IMR-90 (cell line): ENCODE results near the gene DIRAS3. TPM values are rescaled to one million over a fixed set of nuclear protein-coding genes. Genes with fewer than 3 reads are reported as not detected.
A peak's percentile ranks its signal among the peaks of the same experiment; 100 is the strongest.

Experiments
- ATAC-seq: fragments of 200-7000 bp; cut with Tn5 transposase; 2 replicates; pipeline ENCODE4 v1.9.1; 2020; ENCODE audit warnings: low read depth, mild to moderate bottlenecking, moderate library complexity
- BruUV-seq: library from RNA; stranded (reverse); fragments of 400-500 nt; replicated peaks from 2 replicates; lab custom pipeline; 2021; lab: Mats Ljungman, UMichigan
- CTCF ChIA-PET: fragments of 300-600 bp; formaldehyde crosslinking; extraction: SDS; loops from one replicate; lab custom pipeline; 2021; ENCODE audit warnings: antibody characterized with exemption; lab: Yijun Ruan, JAX
- POLR2A ChIA-PET: fragments of 300-600 bp; sonication (Branson Sonifier 250); formaldehyde crosslinking; loops from one replicate; lab custom pipeline; 2022; ENCODE audit warnings: antibody characterized with exemption; ENCODE audit not compliant: unreplicated experiment; lab: Charles Lee
- DNase-seq: peaks from one replicate; pipeline ENCODE4 v3.0.0; 2013
- H2AFZ ChIP-seq: replicated peaks from 2 replicates; pipeline ENCODE3; 2013; ENCODE audit warnings: low read length, mild to moderate bottlenecking; ENCODE audit not compliant: poor library complexity
- H2AK5ac ChIP-seq: 2 replicates; pipeline ENCODE4 v1.6.1; 2013; ENCODE audit warnings: low read depth, low read length, inconsistent platforms
- H2AK9ac ChIP-seq: replicated peaks from 2 replicates; pipeline ENCODE3; 2013; ENCODE audit warnings: mild to moderate bottlenecking, low read depth, low read length, moderate library complexity; ENCODE audit not compliant: poor library complexity
- H2BK120ac ChIP-seq: 2 replicates; pipeline ENCODE4 v1.6.1; 2013; ENCODE audit warnings: low read depth, low read length, inconsistent platforms
- H2BK15ac ChIP-seq: 3 replicates; pipeline ENCODE4 v1.6.1; 2013; ENCODE audit warnings: low read depth, low read length, inconsistent platforms
- H2BK20ac ChIP-seq: 2 replicates; pipeline ENCODE4 v1.6.1; 2013; ENCODE audit warnings: low read depth, mild to moderate bottlenecking, inconsistent platforms, low read length, moderate library complexity
- H2BK5ac ChIP-seq: 2 replicates; pipeline ENCODE4 v1.6.1; 2013; ENCODE audit warnings: mild to moderate bottlenecking, low read depth, low read length, inconsistent platforms; ENCODE audit not compliant: poor library complexity, severe bottlenecking
- H3K14ac ChIP-seq: replicated peaks from 2 replicates; pipeline ENCODE4 v1.6.1; 2013; ENCODE audit warnings: low read depth, low read length, inconsistent platforms
- H3K18ac ChIP-seq: 2 replicates; pipeline ENCODE4 v1.6.1; 2013; ENCODE audit warnings: low read depth, low read length, control low read depth
- H3K23ac ChIP-seq: 2 replicates; pipeline ENCODE4 v1.6.1; 2013; ENCODE audit warnings: low read depth, low read length, inconsistent platforms
- H3K27ac ChIP-seq: 2 replicates; pipeline ENCODE4 v1.5.1; 2013; ENCODE audit warnings: mild to moderate bottlenecking, control low read depth, low read length; ENCODE audit not compliant: insufficient read depth
- H3K27me3 ChIP-seq: 2 replicates; pipeline ENCODE4 v1.6.1; 2013; ENCODE audit warnings: low read length; ENCODE audit not compliant: control insufficient read depth, insufficient read depth
- H3K36me3 ChIP-seq: 2 replicates; pipeline ENCODE4 v1.6.1; 2013; ENCODE audit warnings: low read length, mixed read lengths; ENCODE audit not compliant: control insufficient read depth, insufficient read depth
- H3K4ac ChIP-seq: 2 replicates; pipeline ENCODE4 v1.6.1; 2013; ENCODE audit warnings: low read depth, low read length, inconsistent platforms
- H3K4me1 ChIP-seq: 2 replicates; pipeline ENCODE4 v1.6.1; 2013; ENCODE audit warnings: low read length, mixed read lengths; ENCODE audit not compliant: control insufficient read depth, insufficient read depth
- H3K4me2 ChIP-seq: 2 replicates; pipeline ENCODE4 v1.6.1; 2013; ENCODE audit warnings: low read depth, mild to moderate bottlenecking, control low read depth, low read length, moderate library complexity
- H3K4me3 ChIP-seq: 2 replicates; pipeline ENCODE4 v1.5.1; 2013; ENCODE audit warnings: low read depth, mild to moderate bottlenecking, control low read depth, low read length, moderate library complexity; ENCODE audit not compliant: insufficient read depth
- H3K56ac ChIP-seq: 2 replicates; pipeline ENCODE4 v1.6.1; 2013; ENCODE audit warnings: low read length, inconsistent platforms; ENCODE audit not compliant: insufficient read depth; ENCODE audit errors: extremely low read depth
- H3K79me1 ChIP-seq, 2 experiments: 2 replicates each; pipeline ENCODE4 v1.6.1; 2013; ENCODE audit warnings: low read length in 2 of 2, inconsistent platforms in 1 of 2, low read depth in 1 of 2
- H3K9ac ChIP-seq: 2 replicates; pipeline ENCODE4 v1.6.1; 2013; ENCODE audit warnings: low read depth, low read length, control low read depth
- H3K9me1 ChIP-seq: 2 replicates; pipeline ENCODE4 v1.6.1; 2013; ENCODE audit warnings: low read length, inconsistent platforms; ENCODE audit not compliant: insufficient read depth
- H3K9me3 ChIP-seq: 2 replicates; pipeline ENCODE4 v1.6.1; 2013; ENCODE audit warnings: low read length; ENCODE audit not compliant: control insufficient read depth, insufficient read depth
- H4K20me1 ChIP-seq: 2 replicates; pipeline ENCODE4 v1.6.1; 2013; ENCODE audit warnings: low read length, inconsistent platforms; ENCODE audit not compliant: insufficient read depth
- H4K5ac ChIP-seq: 2 replicates; pipeline ENCODE4 v1.6.1; 2013; ENCODE audit warnings: mild to moderate bottlenecking, low read depth, low read length, control low read depth
- H4K8ac ChIP-seq, 2 experiments: 2 replicates each; pipeline ENCODE4 v1.6.1; 2013; ENCODE audit warnings: low read depth in 2 of 2, low read length in 2 of 2, control low read depth in 1 of 2, inconsistent platforms in 1 of 2
- H4K91ac ChIP-seq: 2 replicates; pipeline ENCODE4 v1.6.1; 2013; ENCODE audit warnings: low read depth, low read length, inconsistent platforms; ENCODE audit not compliant: insufficient read depth
- BHLHE40 ChIP-seq: fragments of 150-350 bp; IDR thresholded peaks from 2 replicates; pipeline ENCODE4 v1.6.1; 2016; ENCODE audit warnings: mild to moderate bottlenecking, low read depth, low read length
- CEBPB ChIP-seq: IDR thresholded peaks from 2 replicates; pipeline ENCODE4 v1.6.1; 2012; ENCODE audit warnings: low read depth, low read length, improper control_type of control experiment
- CHD1 ChIP-seq: IDR thresholded peaks from 2 replicates; pipeline ENCODE4 v1.6.1; 2012; ENCODE audit warnings: low read depth, low read length, improper control_type of control experiment
- CTCF ChIP-seq: conservative IDR thresholded peaks from 2 replicates; pipeline ENCODE4 v1.5.1; 2012; ENCODE audit warnings: mild to moderate bottlenecking, low read depth, low read length, improper control_type of control experiment
- ELK1 ChIP-seq: fragments of 150-350 bp; IDR thresholded peaks from 2 replicates; pipeline ENCODE4 v1.6.1; 2016; ENCODE audit warnings: low read depth, mild to moderate bottlenecking, low read length, moderate library complexity, borderline replicate concordance
- FOS ChIP-seq: fragments of 150-350 bp; IDR thresholded peaks from 2 replicates; pipeline ENCODE4 v1.6.1; 2016; ENCODE audit warnings: low read depth, low read length
- MAFK ChIP-seq: IDR thresholded peaks from 2 replicates; pipeline ENCODE4 v1.6.1; 2012; ENCODE audit warnings: low read depth, low read length, improper control_type of control experiment
- MAZ ChIP-seq: IDR thresholded peaks from 2 replicates; pipeline ENCODE4 v1.6.1; 2012; ENCODE audit warnings: low read depth, mild to moderate bottlenecking, low read length, improper control_type of control experiment, moderate library complexity, borderline replicate concordance
- MXI1 ChIP-seq: IDR thresholded peaks from 2 replicates; pipeline ENCODE4 v1.6.1; 2012; ENCODE audit warnings: low read depth, mild to moderate bottlenecking, low read length, moderate library complexity, borderline replicate concordance
- NFE2L2 ChIP-seq: fragments of 150-350 bp; IDR thresholded peaks from 2 replicates; pipeline ENCODE4 v1.6.1; 2016; ENCODE audit warnings: low read depth, mild to moderate bottlenecking, low read length
- POLR2A ChIP-seq: IDR thresholded peaks from 2 replicates; pipeline ENCODE4 v1.6.1; 2012; ENCODE audit warnings: mild to moderate bottlenecking, low read depth, low read length
- RAD21 ChIP-seq: IDR thresholded peaks from 2 replicates; pipeline ENCODE4 v1.6.1; 2012; ENCODE audit warnings: low read length, improper control_type of control experiment
- RCOR1 ChIP-seq: IDR thresholded peaks from 2 replicates; pipeline ENCODE4 v1.6.1; 2012; ENCODE audit warnings: mild to moderate bottlenecking, low read length, improper control_type of control experiment; ENCODE audit not compliant: insufficient replicate concordance
- RFX5 ChIP-seq: IDR thresholded peaks from 2 replicates; pipeline ENCODE4 v1.8.0; 2012; ENCODE audit warnings: low read depth, mild to moderate bottlenecking, low read length, moderate library complexity
- SMC3 ChIP-seq: fragments of 150-350 bp; IDR thresholded peaks from 2 replicates; pipeline ENCODE4 v1.6.1; 2016; ENCODE audit warnings: low read depth, mild to moderate bottlenecking, antibody characterized with exemption, low read length, moderate library complexity
- USF2 ChIP-seq: fragments of 150-350 bp; IDR thresholded peaks from 2 replicates; pipeline ENCODE4 v1.6.1; 2017; ENCODE audit warnings: mild to moderate bottlenecking, antibody characterized with exemption, low read length, low read depth
- WGBS, 2 experiments: methylation state at CpG; one replicate each; pipeline versions ENCODE4 v1.1.5 to v1.1.7; 2013; ENCODE audit warnings: missing lambda C conversion rate in 2 of 2; ENCODE audit not compliant: insufficient read length in 1 of 2; ENCODE audit errors: extremely low coverage in 2 of 2; 5-methylcytosine and 5-hydroxymethylcytosine counted together
- dilution Hi-C: fragments of 300-500 bp; cut with HindIII; formaldehyde crosslinking; loops from one replicate; pipeline ENCODE4 v1.14.3; 2018; ENCODE audit warnings: low sequenced_read_pairs; ENCODE audit not compliant: unreplicated experiment
- in situ Hi-C: fragments of 300-500 bp; cut with MboI; formaldehyde crosslinking; loops from 3 replicates; pipeline ENCODE4 v1.14.3; 2019; ENCODE audit warnings: low sequenced_read_pairs, inconsistent platforms, mixed read lengths
- intact Hi-C: fragments of 100-400 bp; cut with micrococcal nuclease; formaldehyde crosslinking; loops from 2 replicates; pipeline ENCODE4 v1.10.0; 2022
- polyA plus RNA-seq, 3 experiments: library from polyadenylated mRNA; depleted of rRNA; stranded (reverse); fragments of >200 nt; gene quantifications; 2 replicates each; pipeline ENCODE4 v1.2.3, GENCODE V29; 2012; ENCODE audit warnings: low replicate concordance in 1 of 3
- total RNA-seq: library from RNA; depleted of rRNA; stranded (reverse); fragments of >200 nt; gene quantifications from 2 replicates; pipeline ENCODE4 v1.2.3, GENCODE V29; 2012

DIRAS3 gene
- total and polyA plus RNA-seq, 2 of the 4 experiments (the other 2 are of a cell fraction), result 8.6 to 14.6 TPM

- Histone ChIP-seq H3K4ac (no peak overlapping the region), H4K8ac (no peak overlapping the region), H2BK120ac (no peak overlapping the region), H4K20me1 (no peaks in the 10 kb centered on the region), H3K79me1 (no peaks in the 10 kb centered on the region), H3K27ac (no peak overlapping the region), H4K5ac (no peak overlapping the region), H2BK20ac (no peak overlapping the region), H3K18ac (no peak overlapping the region), H2AK9ac (no peak overlapping the region), H2AK5ac (no peak overlapping the region), H3K27me3 (no peaks in the 10 kb centered on the region), H2BK5ac (no peak overlapping the region), H3K36me3 (no peaks in the 10 kb centered on the region), H3K23ac (no peak overlapping the region), H2AFZ (no peak overlapping the region), H3K56ac (no peak overlapping the region), H3K4me3 (no peak overlapping the region), H3K4me1 (no peaks in the 10 kb centered on the region; the same call in 1 of the 2 replicates), H4K91ac (no peak overlapping the region), H3K9ac (no peak overlapping the region), H3K14ac (no peak overlapping the region), H3K9me1 (no peaks in the 10 kb centered on the region), H3K9me3 (no peaks in the 10 kb centered on the region), H2BK15ac (no peak overlapping the region), H3K4me2 (no peak overlapping the region)
- no peak for TF ChIP-seq RAD21
- no peak for TF ChIP-seq MAZ
- TF ChIP-seq CEBPB, result no peak
- TF ChIP-seq ELK1, result no peak
- no peak for TF ChIP-seq MXI1
- TF ChIP-seq CTCF, result no peak
- TF ChIP-seq FOS, result no peak
- TF ChIP-seq CHD1, result no peak
- no peak for TF ChIP-seq POLR2A
- TF ChIP-seq RFX5, result no peak
- no peak for TF ChIP-seq MAFK
- TF ChIP-seq NFE2L2, result no peak
- no peak for TF ChIP-seq SMC3
- TF ChIP-seq BHLHE40, result no peak
- TF ChIP-seq RCOR1, result no peak
- no peak for TF ChIP-seq USF2
- in situ Hi-C loops (no loop called here), dilution Hi-C loops (no loop called here), intact Hi-C loops (no loop called here)
- no TSS peak for BruUV-seq
- ATAC-seq (no peak; the same call in 1 of the 2 replicates), DNase-seq (peak; percentile 34)
- 60% methylated on average over 1 of the region's 2 CpGs; no CpG with 5 or more reads in 1 of the 2 experiments for WGBS, 2 experiments
- POLR2A ChIA-PET, result no interaction called here
- CTCF ChIA-PET, result no interaction called here
These were observed 34.0 kb downstream of the DIRAS3 start for GRCh38 chr1:68016381-68016780.
